OCI-LY7 (cell line): ENCODE measurements around the gene AFG1L. TPM values are rescaled to one million over a fixed set of nuclear protein-coding genes. Genes with fewer than 3 reads are reported as not detected.

ENCODE experiments used
- BruUV-seq: library from RNA; stranded (reverse); fragments of 400-500 nt; replicated peaks from 2 replicates; lab custom pipeline; 2021; lab: Mats Ljungman, UMichigan
- CTCF ChIA-PET: fragments of 300-600 bp; sonication (Branson Sonifier 250); formaldehyde crosslinking; loops from one replicate; lab custom pipeline; 2022; ENCODE audit warnings: antibody characterized with exemption; ENCODE audit not compliant: unreplicated experiment; lab: Charles Lee
- POLR2A ChIA-PET: fragments of 300-600 bp; sonication (Branson Sonifier 250); formaldehyde crosslinking; loops from one replicate; lab custom pipeline; 2022; ENCODE audit warnings: antibody characterized with exemption; lab: Charles Lee
- DNase-seq: peaks from one replicate; pipeline ENCODE4 v3.0.0-alpha.2; 2015; ENCODE audit warnings: low spot score
- H2AFZ ChIP-seq: fragments of 200-600 bp; sonication (generic), shearing (Covaris generic); 2 replicates; pipeline ENCODE4 v1.6.1; 2014; ENCODE audit warnings: mild to moderate bottlenecking, antibody characterized with exemption, low read length, moderate library complexity
- H3K27ac ChIP-seq: fragments of 200-600 bp; sonication (generic); 2 replicates; pipeline ENCODE4 v1.5.1; 2014; ENCODE audit warnings: mixed run types, low read depth, mild to moderate bottlenecking, moderate library complexity, low read length, inconsistent platforms; ENCODE audit not compliant: poor library complexity, severe bottlenecking
- H3K36me3 ChIP-seq: fragments of 200-600 bp; sonication (generic); 2 replicates; pipeline ENCODE4 v1.6.1; 2014; ENCODE audit warnings: mild to moderate bottlenecking, antibody characterized with exemption, low read length, moderate library complexity, mixed read lengths; ENCODE audit not compliant: insufficient read depth
- H3K4me1 ChIP-seq: fragments of 200-600 bp; sonication (generic); 2 replicates; pipeline ENCODE4 v1.5.1; 2014; ENCODE audit warnings: mild to moderate bottlenecking, low read length; ENCODE audit not compliant: insufficient read depth, poor library complexity, severe bottlenecking
- H3K4me2 ChIP-seq: fragments of 200-600 bp; sonication (generic); 2 replicates; pipeline ENCODE4 v1.6.1; 2014; ENCODE audit warnings: mild to moderate bottlenecking, low read length
- H3K4me3 ChIP-seq: fragments of 200-600 bp; sonication (generic); 2 replicates; pipeline ENCODE4 v1.5.1; 2014; ENCODE audit warnings: mild to moderate bottlenecking, low read depth, low read length; ENCODE audit not compliant: poor library complexity, severe bottlenecking
- H3K79me2 ChIP-seq: fragments of 200-600 bp; sonication (generic); 2 replicates; pipeline ENCODE4 v1.6.1; 2016; ENCODE audit warnings: low read depth, mild to moderate bottlenecking, low read length, moderate library complexity, mixed read lengths; ENCODE audit not compliant: insufficient read depth
- H3K9me2 ChIP-seq: fragments of 200-600 bp; sonication (generic); 2 replicates; pipeline ENCODE4 v1.6.1; 2016; ENCODE audit warnings: mild to moderate bottlenecking, low read length, mixed read lengths; ENCODE audit not compliant: insufficient read depth
- H3K9me3 ChIP-seq: fragments of 200-600 bp; sonication (generic); 2 replicates; pipeline ENCODE4 v1.6.1; 2014; ENCODE audit warnings: mild to moderate bottlenecking, mixed run types, low read length, mixed read lengths
- H4K20me1 ChIP-seq: fragments of 200-600 bp; sonication (generic); 2 replicates; pipeline ENCODE4 v1.6.1; 2014; ENCODE audit warnings: mild to moderate bottlenecking, antibody characterized with exemption, low read length, moderate library complexity, mixed read lengths; ENCODE audit not compliant: insufficient read depth
- CTCF ChIP-seq: fragments of 200-600 bp; sonication (generic); conservative IDR thresholded peaks from 2 replicates; pipeline ENCODE4 v1.5.1; 2014; ENCODE audit warnings: mild to moderate bottlenecking, antibody characterized with exemption, low read length, moderate library complexity, mixed read lengths
- EZH2phosphoT487 ChIP-seq: fragments of 200-600 bp; sonication (generic); IDR thresholded peaks from 2 replicates; pipeline ENCODE4 v1.6.1; 2018; ENCODE audit warnings: low read depth, borderline replicate concordance, mild to moderate bottlenecking, mixed run types, antibody characterized with exemption, low read length, moderate library complexity, mixed read lengths
- intact Hi-C: fragments of 100-400 bp; cut with micrococcal nuclease; formaldehyde crosslinking; loops from one replicate; pipeline ENCODE4 v1.10.0; 2022; ENCODE audit not compliant: unreplicated experiment
- total RNA-seq, 2 experiments: library from RNA; depleted of rRNA in 1 of 2; stranded (reverse); fragments of >200 nt in 1 of 2; shearing (Covaris generic) in 1 of 2; gene quantifications; 2 replicates each; pipeline ENCODE4 v1.2.3, GENCODE V29; 2014 to 2022

Gene AFG1L
- total RNA-seq, 2 experiments from 2014 or later, result 8.9 to 9.0 TPM

GRCh38 chr6:108476847-108477430 is 182.1 kb downstream of the AFG1L start:
- intact Hi-C loops, result no loop called here
- Histone ChIP-seq H3K79me2 (no peaks in the 10 kb centered on the region), H2AFZ (no peak overlapping the region), H4K20me1 (no peaks in the 10 kb centered on the region), H3K4me2 (no peak overlapping the region), H3K4me1 (no peaks in the 10 kb centered on the region), H3K9me2 (no peaks in the 10 kb centered on the region), H3K36me3 (no peaks in the 10 kb centered on the region), H3K9me3 (no peaks in the 10 kb centered on the region), H3K27ac (no peak overlapping the region), H3K4me3 (no peak overlapping the region)
- ChIA-PET POLR2A (interaction anchor here (0.6 to 1.6 kb wide), 3 partner anchors 11 to 1806 kb away, joined by 3 to 5 read pairs (median 3); no protein-coding TSS in a partner anchor), CTCF (no interaction called here)
- BruUV-seq, result no TSS peak
- no peak for DNase-seq
- no peak for TF ChIP-seq CTCF
- no peak for TF ChIP-seq EZH2phosphoT487

GRCh38 chr6:108482559-108482958 is 187.7 kb downstream of the AFG1L start:
- Histone ChIP-seq H3K4me1 (no peaks in the 10 kb centered on the region), H3K4me2 (no peak overlapping the region), H3K27ac (no peak overlapping the region), H3K9me2 (no peaks in the 10 kb centered on the region), H3K79me2 (no peaks in the 10 kb centered on the region), H3K36me3 (no peaks in the 10 kb centered on the region), H2AFZ (no peak overlapping the region), H3K4me3 (no peak overlapping the region), H3K9me3 (no peaks in the 10 kb centered on the region), H4K20me1 (no peaks in the 10 kb centered on the region)
- intact Hi-C loops, result no loop called here
- ChIA-PET CTCF (no interaction called here), POLR2A (no interaction called here)
- BruUV-seq, result no TSS peak
- no peak for DNase-seq
- no peak for TF ChIP-seq CTCF

- H3K4me3 ChIP-seq, result no peak overlapping the region
- no peaks in the 10 kb centered on the region for H3K9me3 ChIP-seq
- H4K20me1 ChIP-seq, result no peaks in the 10 kb centered on the region
- TF ChIP-seq CTCF, result no peak
- no peak for TF ChIP-seq EZH2phosphoT487
- H3K36me3 ChIP-seq, result no peaks in the 10 kb centered on the region
- H3K79me2 ChIP-seq, result no peaks in the 10 kb centered on the region
- H3K4me2 ChIP-seq, result no peak overlapping the region
- ChIA-PET POLR2A (interaction anchor here (0.6 to 1.8 kb wide), 2 partner anchors 9 to 195 kb away, joined by 3 to 6 read pairs; no protein-coding TSS in a partner anchor), CTCF (no interaction called here)
- DNase-seq, result no peak
- no peak overlapping the region for H3K27ac ChIP-seq
- BruUV-seq, result no TSS peak
- no peak overlapping the region for H2AFZ ChIP-seq
- intact Hi-C loops, result no loop called here
- no peaks in the 10 kb centered on the region for H3K9me2 ChIP-seq
- H3K4me1 ChIP-seq, result no peaks in the 10 kb centered on the region
Observed at GRCh38 chr6:108484016-108484415, 189.2 kb downstream of the AFG1L start.
